ENCODE data around the gene TBXAS1. TPM values are rescaled to one million over a fixed set of nuclear protein-coding genes. Genes with fewer than 3 reads are reported as not detected.

Gene TBXAS1
- total RNA-seq, 2 donors from 2014 or later: 12.0 to 17.0 TPM

DNA sequence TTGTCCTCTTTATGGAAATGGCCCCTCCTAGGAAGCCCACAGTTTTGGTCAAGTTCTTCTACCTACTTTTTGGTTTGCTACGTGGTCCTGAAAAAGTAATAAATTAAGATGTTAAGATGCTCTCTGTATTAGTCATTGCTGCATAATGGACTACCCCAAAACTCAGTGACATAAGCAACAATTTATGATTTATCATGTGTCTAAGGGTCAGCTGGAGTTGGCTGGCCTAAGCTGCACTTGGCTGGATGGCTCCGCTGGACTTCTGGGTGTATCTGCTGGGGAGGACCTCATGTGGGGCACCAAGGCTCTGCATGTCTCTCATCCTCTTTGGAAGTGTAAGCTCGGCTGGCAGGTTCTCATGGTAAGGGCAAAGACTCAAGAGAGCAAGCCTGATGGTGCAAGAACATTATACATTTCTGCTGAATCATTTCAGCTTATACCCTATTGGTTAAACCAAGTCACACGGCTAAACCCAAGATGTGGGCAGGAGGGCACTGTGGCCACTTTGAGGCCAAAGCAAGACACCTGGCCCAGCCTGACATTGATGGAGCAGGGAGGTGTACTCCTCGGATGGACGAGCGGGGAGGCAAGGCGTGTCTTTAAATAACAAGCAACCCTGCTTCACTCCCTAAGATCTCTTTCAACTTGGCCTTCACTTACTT is 47.7 kb downstream of the TBXAS1 start:
- TF ChIP-seq, protein P1, sequence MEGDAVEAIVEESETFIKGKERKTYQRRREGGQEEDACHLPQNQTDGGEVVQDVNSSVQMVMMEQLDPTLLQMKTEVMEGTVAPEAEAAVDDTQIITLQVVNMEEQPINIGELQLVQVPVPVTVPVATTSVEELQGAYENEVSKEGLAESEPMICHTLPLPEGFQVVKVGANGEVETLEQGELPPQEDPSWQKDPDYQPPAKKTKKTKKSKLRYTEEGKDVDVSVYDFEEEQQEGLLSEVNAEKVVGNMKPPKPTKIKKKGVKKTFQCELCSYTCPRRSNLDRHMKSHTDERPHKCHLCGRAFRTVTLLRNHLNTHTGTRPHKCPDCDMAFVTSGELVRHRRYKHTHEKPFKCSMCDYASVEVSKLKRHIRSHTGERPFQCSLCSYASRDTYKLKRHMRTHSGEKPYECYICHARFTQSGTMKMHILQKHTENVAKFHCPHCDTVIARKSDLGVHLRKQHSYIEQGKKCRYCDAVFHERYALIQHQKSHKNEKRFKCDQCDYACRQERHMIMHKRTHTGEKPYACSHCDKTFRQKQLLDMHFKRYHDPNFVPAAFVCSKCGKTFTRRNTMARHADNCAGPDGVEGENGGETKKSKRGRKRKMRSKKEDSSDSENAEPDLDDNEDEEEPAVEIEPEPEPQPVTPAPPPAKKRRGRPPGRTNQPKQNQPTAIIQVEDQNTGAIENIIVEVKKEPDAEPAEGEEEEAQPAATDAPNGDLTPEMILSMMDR (IDR thresholded peaks at IDR 0.05): no peak
- H3K27me3 ChIP-seq: no peaks in the 10 kb centered on the region
- no peak overlapping the region for H3K27ac ChIP-seq

DNA sequence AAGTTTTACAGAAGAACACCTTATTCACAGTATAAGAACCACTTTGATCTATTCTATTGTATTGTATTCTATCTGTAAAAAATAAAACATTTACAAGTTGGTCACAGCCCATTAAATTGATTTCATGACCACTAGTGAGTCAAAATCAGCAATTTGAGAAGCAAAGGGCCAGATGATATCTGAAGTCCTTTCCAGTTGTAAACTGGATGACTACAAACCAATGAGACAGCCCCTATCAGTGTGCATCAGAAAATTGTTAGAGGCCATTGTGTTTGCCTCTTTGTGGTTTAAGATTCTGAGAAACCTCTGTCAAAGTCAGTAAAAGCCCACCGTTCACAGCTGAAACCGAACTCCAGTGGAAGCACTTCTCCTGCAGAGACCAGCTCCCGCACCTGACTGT is 54.8 kb downstream of the TBXAS1 start:
- Histone ChIP-seq H3K4me3 (no peak overlapping the region), H3K9ac (ENCODE audit: low read depth in 2 of 2, low read length in 2 of 2) (no peak overlapping the region), H3K9me3 (no peaks in the 10 kb centered on the region), H3K27me3 (no peaks in the 10 kb centered on the region), H3K4me1 (no peaks in the 10 kb centered on the region), H3K27ac (no peak overlapping the region), H3K36me3 (no peaks in the 10 kb centered on the region)
- DNase-seq: no peak
- TF ChIP-seq, protein P1 (IDR thresholded peaks at IDR 0.05): no peak
- intact Hi-C loops (cut with DNase I): no loop called here

More for the DNA sequence above, 47.7 kb downstream of the TBXAS1 start:
- intact Hi-C loops (cut with DNase I): no loop called here
- no peaks in the 10 kb centered on the region for H3K9me3 ChIP-seq
- no peaks in the 10 kb centered on the region for H3K36me3 ChIP-seq
- H3K4me1 ChIP-seq: no peaks in the 10 kb centered on the region
- H3K9ac ChIP-seq (ENCODE audit: low read depth in 2 of 2, low read length in 2 of 2): no peak overlapping the region
- no peak overlapping the region for H3K4me3 ChIP-seq
- no peak for DNase-seq

DNA sequence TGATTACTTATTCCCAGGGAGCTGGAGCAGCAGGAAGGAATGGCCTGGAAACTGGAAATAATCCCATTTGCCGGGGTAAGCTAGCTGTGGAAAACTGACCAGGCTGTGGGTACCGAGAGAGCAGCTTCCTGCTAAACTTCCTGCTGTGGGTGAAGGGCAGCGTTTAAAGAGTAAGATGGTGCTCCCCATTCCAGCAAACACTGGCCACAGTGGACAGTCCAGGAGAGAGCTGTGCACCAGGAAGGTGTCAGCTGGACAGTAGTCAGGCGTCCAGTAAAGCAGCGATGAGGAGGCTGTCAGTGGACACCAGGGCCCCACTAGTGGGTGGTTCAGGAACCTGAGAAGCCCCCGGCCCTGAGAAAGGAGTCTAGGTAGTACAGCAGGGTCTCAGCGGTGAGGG is 55.4 kb downstream of the TBXAS1 start:
- Histone ChIP-seq H3K36me3 (no peaks in the 10 kb centered on the region), H3K27ac (no peak overlapping the region), H3K27me3 (no peaks in the 10 kb centered on the region), H3K4me1 (no peaks in the 10 kb centered on the region), H3K9me3 (no peaks in the 10 kb centered on the region), H3K9ac (ENCODE audit: low read depth in 2 of 2, low read length in 2 of 2) (no peak overlapping the region), H3K4me3 (no peak overlapping the region)
- DNase-seq: no peak
- TF ChIP-seq, protein P1 (IDR thresholded peaks at IDR 0.05): no peak
- intact Hi-C loops (cut with DNase I): no loop called here

DNA sequence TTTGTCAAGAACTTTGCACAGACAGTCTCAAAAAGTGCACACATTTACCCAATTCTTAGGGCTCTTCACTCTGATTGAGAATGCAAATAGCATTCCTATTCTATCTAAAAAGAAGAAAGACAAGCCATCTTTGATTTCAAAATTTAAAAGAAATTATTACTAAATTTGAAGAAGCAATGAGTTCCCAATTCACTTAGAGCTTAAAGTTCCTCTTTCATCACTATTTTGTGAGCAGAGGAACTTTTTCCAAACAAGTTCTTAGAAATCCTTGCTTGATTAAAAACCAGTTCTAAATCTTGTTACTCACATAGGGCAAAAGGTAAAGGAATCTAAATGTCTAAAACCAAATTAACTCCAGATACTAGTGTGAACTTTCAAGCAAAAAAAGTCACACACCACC is 56.4 kb downstream of the TBXAS1 start:
- no peaks in the 10 kb centered on the region for H3K9me3 ChIP-seq
- no peaks in the 10 kb centered on the region for H3K27me3 ChIP-seq
- intact Hi-C loops (cut with DNase I): no loop called here
- no peaks in the 10 kb centered on the region for H3K4me1 ChIP-seq
- no peak overlapping the region for H3K27ac ChIP-seq
- H3K4me3 ChIP-seq: no peak overlapping the region
- TF ChIP-seq, protein P1 (IDR thresholded peaks at IDR 0.05): no peak
- H3K36me3 ChIP-seq: no peaks in the 10 kb centered on the region
- no peak overlapping the region for H3K9ac ChIP-seq (ENCODE audit: low read depth in 2 of 2, low read length in 2 of 2)
- DNase-seq: no peak

DNA sequence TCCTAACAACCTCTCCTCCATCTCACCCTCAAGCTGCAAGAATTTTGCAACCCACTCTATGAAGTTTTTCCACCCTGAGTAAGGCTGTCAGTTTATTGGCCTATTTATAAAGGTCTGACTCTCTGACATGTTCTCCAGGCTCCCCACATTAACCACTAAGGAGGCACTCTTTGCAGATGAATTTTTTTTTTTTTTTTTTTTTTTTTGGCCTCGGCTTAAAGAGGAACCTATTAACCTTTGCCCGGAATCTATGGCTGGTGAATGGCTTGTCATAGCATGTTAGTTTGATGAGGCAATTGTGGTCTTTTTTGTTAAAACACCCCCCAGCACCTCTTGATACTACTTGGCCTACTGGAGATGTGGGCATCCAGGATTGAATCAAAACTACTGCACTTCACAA is 57.1 kb downstream of the TBXAS1 start:
- Histone ChIP-seq H3K27ac (no peak overlapping the region), H3K36me3 (no peaks in the 10 kb centered on the region), H3K9ac (ENCODE audit: low read depth in 2 of 2, low read length in 2 of 2) (no peak overlapping the region), H3K27me3 (no peaks in the 10 kb centered on the region), H3K9me3 (no peaks in the 10 kb centered on the region), H3K4me3 (no peak overlapping the region), H3K4me1 (no peaks in the 10 kb centered on the region)
- TF ChIP-seq, protein P1 (IDR thresholded peaks at IDR 0.05): no peak
- intact Hi-C loops (cut with DNase I): no loop called here
- no peak for DNase-seq
